B cell (primary cell): ENCODE measurements around the gene SPEM3. TPM values are rescaled to one million over a fixed set of nuclear protein-coding genes. Genes with fewer than 3 reads are reported as not detected.

Source experiments
- ATAC-seq: fragments of 200-7000 bp; cut with Tn5 transposase; one replicate; pipeline ENCODE4 v1.10.0; 2021; ENCODE audit warnings: low read depth, mild to moderate bottlenecking, moderate number of reproducible peaks, moderate library complexity
- CTCF ChIA-PET: fragments of 350-600 bp; sonication (Branson Sonifier 250); formaldehyde crosslinking; loops from one replicate; lab custom pipeline; 2021; ENCODE audit warnings: antibody characterized with exemption, inconsistent platforms; lab: Charles Lee
- POLR2A ChIA-PET: fragments of 350-600 bp; sonication (Branson Sonifier 250); formaldehyde crosslinking; loops from one replicate; lab custom pipeline; 2021; ENCODE audit warnings: antibody characterized with exemption; lab: Charles Lee
- DNase-seq: peaks from one replicate; pipeline ENCODE4 v3.0.0; 2013
- H2AFZ ChIP-seq: 2 replicates; pipeline ENCODE4 v1.6.1; 2012; ENCODE audit warnings: mild to moderate bottlenecking, low read depth, low read length; ENCODE audit not compliant: insufficient read depth, poor library complexity, severe bottlenecking
- H3K27ac ChIP-seq, 2 donors: 1 replicate in 1 of 2; 2 replicates in 1 of 2; pipeline ENCODE4 v1.5.1; 2012 to 2013; ENCODE audit warnings: low read length in 2 of 2, mild to moderate bottlenecking in 2 of 2, moderate library complexity in 1 of 2
- H3K27me3 ChIP-seq, 4 experiments: fragments of 200-600 bp in 1 of 4; sonication (generic) in 1 of 4; replicated peaks in 1 of 4; 1 replicate in 2 of 4; 2 replicates in 2 of 4; pipeline versions ENCODE4 v1.6.1 to v1.7.0; 2013 to 2016; ENCODE audit warnings: low read length in 3 of 4, mild to moderate bottlenecking in 2 of 4, mixed read lengths in 1 of 4, moderate library complexity in 1 of 4; ENCODE audit not compliant: insufficient read depth in 4 of 4, control insufficient read depth in 3 of 4; ENCODE audit errors: control extremely low read depth in 1 of 4
- H3K36me3 ChIP-seq, 2 experiments: replicated peaks in 1 of 2; 1 replicate in 1 of 2; 2 replicates in 1 of 2; pipeline versions ENCODE4 v1.6.1 to v1.7.1; 2013; ENCODE audit warnings: low read length in 1 of 2; ENCODE audit not compliant: insufficient read depth in 2 of 2, control insufficient read depth in 1 of 2; ENCODE audit errors: control extremely low read depth in 1 of 2, extremely low read depth in 1 of 2
- H3K4me1 ChIP-seq, 2 donors: fragments of 200-600 bp in 1 of 2; sonication (generic) in 1 of 2; 1 replicate in 1 of 2; 2 replicates in 1 of 2; pipeline versions ENCODE4 v1.5.1 to v1.6.1; 2013 to 2017; ENCODE audit warnings: low read length in 2 of 2; ENCODE audit not compliant: control insufficient read depth in 2 of 2, insufficient read depth in 2 of 2
- H3K4me2 ChIP-seq: replicated peaks from 2 replicates; pipeline ENCODE3; 2012; ENCODE audit warnings: mild to moderate bottlenecking, low read depth, low read length; ENCODE audit not compliant: poor library complexity, severe bottlenecking
- H3K4me3 ChIP-seq, 5 experiments: fragments of 200-600 bp in 1 of 5; sonication (generic) in 1 of 5; 1 replicate in 3 of 5; 2 replicates in 2 of 5; pipeline versions ENCODE4 v1.5.1 to v1.7.0; 2011 to 2016; ENCODE audit warnings: low read length in 4 of 5, mild to moderate bottlenecking in 4 of 5, low read depth in 2 of 5, control low read depth in 1 of 5, moderate library complexity in 1 of 5; ENCODE audit not compliant: insufficient read depth in 1 of 5; ENCODE audit errors: control extremely low read depth in 1 of 5, extremely low read depth in 1 of 5
- H3K79me2 ChIP-seq: fragments of 200-600 bp; sonication (generic); one replicate; pipeline ENCODE4 v1.6.0; 2016; ENCODE audit warnings: low read length; ENCODE audit not compliant: control insufficient read depth, insufficient read depth
- H3K9ac ChIP-seq: fragments of 200-600 bp; sonication (generic); 2 replicates; pipeline ENCODE4 v1.6.1; 2017; ENCODE audit warnings: mild to moderate bottlenecking, low read length, moderate library complexity
- H3K9me3 ChIP-seq, 3 donors: one replicate each; pipeline versions ENCODE4 v1.6.1 to v1.7.1; 2013; ENCODE audit warnings: low read length in 2 of 3; ENCODE audit not compliant: control insufficient read depth in 2 of 3, insufficient read depth in 1 of 3; ENCODE audit errors: control extremely low read depth in 1 of 3
- H4K20me1 ChIP-seq: 2 replicates; pipeline ENCODE4 v1.6.0; 2012; ENCODE audit warnings: mild to moderate bottlenecking, low read length; ENCODE audit not compliant: insufficient read depth, control insufficient read depth, poor library complexity, severe bottlenecking
- H3K27ac Mint-ChIP-seq: one replicate; pipeline ENCODE4 v1.8.0; 2021; ENCODE audit warnings: mixed read lengths
- H3K27me3 Mint-ChIP-seq: one replicate; pipeline ENCODE4 v1.8.0; 2021; ENCODE audit warnings: mixed read lengths
- H3K4me1 Mint-ChIP-seq: one replicate; pipeline ENCODE4 v1.8.0; 2021; ENCODE audit warnings: mixed read lengths
- H3K4me3 Mint-ChIP-seq: one replicate; pipeline ENCODE4 v1.8.0; 2021; ENCODE audit warnings: mixed read lengths
- H3K9me3 Mint-ChIP-seq: one replicate; pipeline ENCODE4 v1.8.0; 2022; ENCODE audit warnings: mixed read lengths; ENCODE audit not compliant: insufficient read depth
- CTCF ChIP-seq: fragments of 200-600 bp; IDR thresholded peaks from one replicate; pipeline ENCODE4 v1.8.0; 2022; ENCODE audit warnings: antibody characterized with exemption, mild to moderate bottlenecking
- EZH2 ChIP-seq: IDR thresholded peaks from 2 replicates; pipeline ENCODE4 v1.6.1; 2012; ENCODE audit warnings: borderline replicate concordance, low read depth, mild to moderate bottlenecking, moderate library complexity, low read length; ENCODE audit not compliant: insufficient read depth, poor library complexity, severe bottlenecking
- WGBS: methylation state at CpG from one replicate; pipeline ENCODE4 v1.1.5; 2013; ENCODE audit warnings: missing lambda C conversion rate; ENCODE audit not compliant: insufficient coverage; 5-methylcytosine and 5-hydroxymethylcytosine counted together
- intact Hi-C: fragments of 100-400 bp; cut with micrococcal nuclease; formaldehyde crosslinking; loops from one replicate; pipeline ENCODE4 v1.10.0; 2022
- polyA plus RNA-seq: library from polyadenylated mRNA; depleted of rRNA; stranded (reverse); fragments of >200 nt; gene quantifications from 2 replicates; pipeline ENCODE4 v1.2.3, GENCODE V29; 2012
- total RNA-seq, 2 donors: library from RNA; stranded (reverse); fragments of 120-200 nt in 1 of 2; gene quantifications; 1 replicate in 1 of 2; 2 replicates in 1 of 2; pipeline versions ENCODE4 v1.2.3 to v1.2.4, GENCODE V29; 2013 to 2022

Gene SPEM3
- total and polyA plus RNA-seq, 2 donors (not counting 1 experiment from before 2014, with no cell fraction given), result not detected

- H3K4me1 ChIP-seq, result peaks cover 19% of the 10 kb centered on the region in 2 donors
- CTCF ChIA-PET, result interaction anchor here (0.9 to 1.7 kb wide), 4 partner anchors 9 to 130 kb away, joined by 3 to 4 read pairs (median 4); no protein-coding TSS in a partner anchor
- peak overlapping the region; percentile 79 for H3K9ac ChIP-seq
- intact Hi-C loops, result loop anchor here (1.0 kb wide), 2 partner anchors 10 to 20 kb away; partner anchors contain the start of genes PLSCR3 and TMEM256
- no peaks in the 10 kb centered on the region for H3K79me2 ChIP-seq
- ATAC-seq (peak; percentile 97), DNase-seq (peak; percentile 91)
- peaks cover 0 to 4% of the 10 kb centered on the region in 2 experiments for H3K36me3 ChIP-seq
- H4K20me1 ChIP-seq, result no peaks in the 10 kb centered on the region
- peaks cover 14% of the 10 kb centered on the region for H3K4me1 Mint-ChIP-seq
- peak overlapping the region; percentile 94 for H2AFZ ChIP-seq
- peak overlapping the region; percentile 89 for H3K4me3 Mint-ChIP-seq
- peak overlapping the region; percentile 88 for H3K4me2 ChIP-seq
- peaks cover 0 to 43% (median 14%) of the 10 kb centered on the region in 4 experiments for H3K27me3 ChIP-seq
- POLR2A ChIA-PET, result interaction anchor here (0.5 to 1.7 kb wide), 7 partner anchors 10 to 864 kb away, joined by 3 to 10 read pairs (median 4); partner anchors contain the start of genes CTC1, PLSCR3 and TMEM256
- H3K27ac Mint-ChIP-seq, result peak overlapping the region; percentile 91
- H3K27me3 Mint-ChIP-seq, result peaks cover 32% of the 10 kb centered on the region
- whole genome bisulfite sequencing, result 13% methylated on average over 65 of the region's 65 CpGs
- TF ChIP-seq CTCF, result no peak
- TF ChIP-seq EZH2, result no peak
- peaks cover 2 to 19% (median 2%) of the 10 kb centered on the region in 3 donors for H3K9me3 ChIP-seq
- peak overlapping the region in 4 of 5 experiments; percentile 70 to 78 (median 76) for H3K4me3 ChIP-seq
- H3K9me3 Mint-ChIP-seq, result no peaks in the 10 kb centered on the region
- H3K27ac ChIP-seq, result peak overlapping the region; percentile 60 to 72
Observed at GRCh38 chr17:7383742-7384488, 44.7 kb upstream of the SPEM3 start.
